Type B pancreatic cell (in vitro differentiated cells): ENCODE data around the gene AMBRA1. TPM values are rescaled to one million over a fixed set of nuclear protein-coding genes. Genes with fewer than 3 reads are reported as not detected.

Experiments
- DNase-seq: peaks from one replicate; pipeline ENCODE4 v3.0.0; 2021; ENCODE audit warnings: mixed read lengths; ENCODE audit not compliant: unreplicated experiment; ENCODE audit errors: extremely low spot score
- H3K27ac Mint-ChIP-seq: 2 replicates; pipeline ENCODE4 v1.8.0; 2021; ENCODE audit warnings: mild to moderate bottlenecking, mixed read lengths
- H3K27me3 Mint-ChIP-seq: 2 replicates; pipeline ENCODE4 v1.8.0; 2021; ENCODE audit warnings: mixed read lengths
- H3K36me3 Mint-ChIP-seq: 2 replicates; pipeline ENCODE4 v1.8.0; 2021; ENCODE audit warnings: mixed read lengths
- H3K4me1 Mint-ChIP-seq: one replicate; pipeline ENCODE4 v1.8.0; 2021; ENCODE audit warnings: mixed read lengths; ENCODE audit not compliant: unreplicated experiment
- H3K4me3 Mint-ChIP-seq: 2 replicates; pipeline ENCODE4 v1.8.0; 2021; ENCODE audit warnings: mild to moderate bottlenecking, mixed read lengths
- H3K9me3 Mint-ChIP-seq: 2 replicates; pipeline ENCODE4 v1.8.0; 2021; ENCODE audit warnings: mixed read lengths
- total RNA-seq: library from RNA; stranded (reverse); gene quantifications from 2 replicates; pipeline ENCODE4 v1.2.1, GENCODE V29; 2021; ENCODE audit warnings: low replicate concordance
- TF ChIP-seq, protein P1 (sequence below): fragments of 200-600 bp; sonication (generic); conservative IDR thresholded peaks from 2 replicates; pipeline ENCODE4 v1.5.0; 2021; ENCODE audit warnings: antibody characterized with exemption, mild to moderate bottlenecking

The AMBRA1 gene
- total RNA-seq, 1 donor from 2014 or later: 38.8 TPM

DNA sequence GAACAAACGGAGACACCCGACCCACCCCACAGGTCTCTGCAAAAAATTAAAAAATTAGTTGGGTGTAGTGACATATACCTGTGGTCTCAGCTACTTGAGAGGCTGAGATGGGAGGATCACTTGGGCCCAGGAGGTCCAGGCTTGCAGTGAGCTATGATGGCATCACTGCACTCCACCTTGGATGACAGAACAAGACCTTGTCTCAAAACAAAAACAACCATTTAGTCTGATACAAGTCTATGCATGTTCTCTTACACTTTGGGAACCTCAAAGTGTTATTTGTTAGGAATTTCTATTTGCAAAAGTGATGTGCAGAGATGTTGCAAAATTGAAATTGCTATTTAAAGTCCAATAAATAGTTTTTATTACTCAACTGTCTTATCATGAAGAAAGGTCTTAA is 37.9 kb upstream of the AMBRA1 start:
- Mint-ChIP-seq H3K9me3 (no peaks in the 10 kb centered on the region), H3K27me3 (no peaks in the 10 kb centered on the region), H3K4me3 (no peak overlapping the region), H3K36me3 (peaks cover 1% of the 10 kb centered on the region), H3K27ac (no peak overlapping the region), H3K4me1 (peaks cover 5% of the 10 kb centered on the region)
- TF ChIP-seq, protein P1, sequence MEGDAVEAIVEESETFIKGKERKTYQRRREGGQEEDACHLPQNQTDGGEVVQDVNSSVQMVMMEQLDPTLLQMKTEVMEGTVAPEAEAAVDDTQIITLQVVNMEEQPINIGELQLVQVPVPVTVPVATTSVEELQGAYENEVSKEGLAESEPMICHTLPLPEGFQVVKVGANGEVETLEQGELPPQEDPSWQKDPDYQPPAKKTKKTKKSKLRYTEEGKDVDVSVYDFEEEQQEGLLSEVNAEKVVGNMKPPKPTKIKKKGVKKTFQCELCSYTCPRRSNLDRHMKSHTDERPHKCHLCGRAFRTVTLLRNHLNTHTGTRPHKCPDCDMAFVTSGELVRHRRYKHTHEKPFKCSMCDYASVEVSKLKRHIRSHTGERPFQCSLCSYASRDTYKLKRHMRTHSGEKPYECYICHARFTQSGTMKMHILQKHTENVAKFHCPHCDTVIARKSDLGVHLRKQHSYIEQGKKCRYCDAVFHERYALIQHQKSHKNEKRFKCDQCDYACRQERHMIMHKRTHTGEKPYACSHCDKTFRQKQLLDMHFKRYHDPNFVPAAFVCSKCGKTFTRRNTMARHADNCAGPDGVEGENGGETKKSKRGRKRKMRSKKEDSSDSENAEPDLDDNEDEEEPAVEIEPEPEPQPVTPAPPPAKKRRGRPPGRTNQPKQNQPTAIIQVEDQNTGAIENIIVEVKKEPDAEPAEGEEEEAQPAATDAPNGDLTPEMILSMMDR: no peak
- no peak for DNase-seq

DNA sequence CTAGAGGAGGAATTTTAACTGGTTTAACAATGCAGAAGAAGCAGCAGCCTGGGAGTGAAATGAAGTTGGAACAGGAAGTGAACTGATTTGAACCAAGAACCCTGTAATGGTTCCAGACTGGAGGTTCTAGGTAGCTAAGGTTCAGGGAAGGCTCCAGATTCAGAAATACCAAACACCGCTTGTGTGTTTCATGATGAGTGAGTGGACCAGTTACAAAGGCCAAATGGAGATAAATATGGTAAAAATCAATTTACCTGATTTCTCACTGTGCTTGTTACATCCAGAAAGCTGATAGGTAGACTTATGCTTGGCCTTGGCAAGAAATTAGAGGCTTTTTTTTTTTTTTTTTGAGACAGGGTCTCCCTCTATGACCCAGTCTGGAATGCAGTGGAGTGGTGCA is 36.4 kb upstream of the AMBRA1 start:
- no peak for DNase-seq
- no peaks in the 10 kb centered on the region for H3K27me3 Mint-ChIP-seq
- peaks cover 5% of the 10 kb centered on the region for H3K4me1 Mint-ChIP-seq
- H3K27ac Mint-ChIP-seq: no peak overlapping the region
- H3K9me3 Mint-ChIP-seq: no peaks in the 10 kb centered on the region
- TF ChIP-seq, protein P1: no peak
- peaks cover 11% of the 10 kb centered on the region for H3K36me3 Mint-ChIP-seq
- no peak overlapping the region for H3K4me3 Mint-ChIP-seq

DNA sequence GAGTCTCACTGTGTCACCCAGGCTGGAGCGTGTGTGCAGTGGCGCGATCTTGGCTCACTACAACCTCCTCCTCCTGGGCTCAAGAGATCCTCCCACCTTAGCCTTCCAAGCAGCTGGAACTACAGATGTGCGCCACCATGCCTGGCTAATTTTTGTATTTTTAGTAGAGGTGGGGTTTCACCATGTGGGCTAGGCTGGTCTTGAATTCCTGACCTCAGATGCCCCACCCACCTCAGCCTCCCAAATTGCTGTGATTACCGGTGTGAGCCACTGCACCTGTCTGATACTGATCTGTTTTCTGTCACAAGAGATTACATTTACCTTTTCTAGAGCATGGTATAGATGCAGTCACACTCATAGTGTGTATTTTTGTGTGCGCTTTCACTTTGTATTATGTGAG is 35.1 kb upstream of the AMBRA1 start:
- Mint-ChIP-seq H3K9me3 (no peaks in the 10 kb centered on the region), H3K27me3 (no peaks in the 10 kb centered on the region), H3K4me3 (no peak overlapping the region), H3K36me3 (peaks cover 17% of the 10 kb centered on the region), H3K4me1 (peaks cover 5% of the 10 kb centered on the region), H3K27ac (no peak overlapping the region)
- DNase-seq: no peak
- TF ChIP-seq, protein P1: no peak

DNA sequence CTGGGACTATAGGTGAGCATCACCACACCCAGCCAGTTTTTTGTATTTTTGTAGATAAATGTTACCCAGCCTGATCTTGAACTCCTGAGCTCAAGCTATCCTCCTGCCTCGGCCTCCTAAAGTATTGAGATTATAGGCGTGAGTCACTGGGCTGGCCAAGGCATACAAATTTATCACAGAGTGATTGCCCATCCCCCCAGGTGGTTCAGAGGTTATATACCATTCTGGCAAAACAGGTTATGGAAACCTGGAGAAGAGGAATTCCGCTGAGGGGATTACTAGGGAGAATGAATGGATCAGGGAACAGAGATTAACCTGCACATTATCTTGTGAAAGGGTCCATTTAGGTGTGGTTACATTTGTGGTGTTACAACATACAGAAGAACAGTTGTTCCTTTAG is 31.6 kb upstream of the AMBRA1 start:
- Mint-ChIP-seq H3K9me3 (no peaks in the 10 kb centered on the region), H3K4me1 (peaks cover 5% of the 10 kb centered on the region), H3K36me3 (peaks cover 29% of the 10 kb centered on the region), H3K27ac (no peak overlapping the region), H3K4me3 (no peak overlapping the region), H3K27me3 (no peaks in the 10 kb centered on the region)
- TF ChIP-seq, protein P1: no peak
- DNase-seq: no peak

GRCh38 chr11:46618837-46619236 is 25.0 kb upstream of the AMBRA1 start:
- Mint-ChIP-seq H3K4me3 (peak overlapping the region; percentile 96), H3K36me3 (peaks cover 14% of the 10 kb centered on the region), H3K27ac (peak overlapping the region; percentile 99), H3K4me1 (peaks cover 27% of the 10 kb centered on the region), H3K27me3 (no peaks in the 10 kb centered on the region), H3K9me3 (no peaks in the 10 kb centered on the region)
- TF ChIP-seq, protein P1: no peak
- DNase-seq: no peak

- H3K27ac Mint-ChIP-seq: peak overlapping the region; percentile 99
- no peaks in the 10 kb centered on the region for H3K27me3 Mint-ChIP-seq
- TF ChIP-seq, protein P1: no peak
- peaks cover 14% of the 10 kb centered on the region for H3K36me3 Mint-ChIP-seq
- no peaks in the 10 kb centered on the region for H3K9me3 Mint-ChIP-seq
- peak overlapping the region; percentile 96 for H3K4me3 Mint-ChIP-seq
- peaks cover 27% of the 10 kb centered on the region for H3K4me1 Mint-ChIP-seq
- DNase-seq: no peak
Measured at GRCh38 chr11:46617972-46618314, 24.1 kb upstream of the AMBRA1 start.
